Stomach smooth muscle (tissue), 2 donors: ENCODE data around the gene CPTP.

Experiments used
- H3K27ac ChIP-seq: one replicate; pipeline ENCODE4 v1.7.0; 2013; ENCODE audit warnings: mild to moderate bottlenecking, low read length, inconsistent platforms
- H3K27me3 ChIP-seq, 2 donors: one replicate each; pipeline ENCODE4 v1.7.0; 2013; ENCODE audit warnings: low read length in 2 of 2; ENCODE audit not compliant: insufficient read depth in 2 of 2, control insufficient read depth in 1 of 2
- H3K36me3 ChIP-seq, 2 donors: one replicate each; pipeline ENCODE4 v1.7.0; 2013; ENCODE audit warnings: low read length in 2 of 2; ENCODE audit not compliant: control insufficient read depth in 2 of 2, insufficient read depth in 2 of 2
- H3K4me1 ChIP-seq: one replicate; pipeline ENCODE4 v1.7.0; 2013; ENCODE audit warnings: low read length; ENCODE audit not compliant: control insufficient read depth, insufficient read depth
- H3K4me3 ChIP-seq, 2 donors: one replicate each; pipeline ENCODE4 v1.7.0; 2013; ENCODE audit warnings: low read length in 2 of 2
- H3K9ac ChIP-seq, 2 donors: one replicate each; pipeline ENCODE4 v1.7.0; 2013; ENCODE audit warnings: low read length in 2 of 2, mild to moderate bottlenecking in 1 of 2
- H3K9me3 ChIP-seq, 2 donors: one replicate each; pipeline ENCODE4 v1.7.0; 2013; ENCODE audit warnings: low read length in 2 of 2; ENCODE audit not compliant: control insufficient read depth in 2 of 2
- donor health status: healthy.
- donor health status: Pancreatic carcinoma.

The CPTP gene

GRCh38 chr1:1302006-1302430 is 22.6 kb upstream of the CPTP start:
- no peaks in the 10 kb centered on the region for H3K9me3 ChIP-seq
- H3K36me3 ChIP-seq: no peaks in the 10 kb centered on the region
- H3K4me3 ChIP-seq: no peak overlapping the region
- H3K27ac ChIP-seq: no peak overlapping the region
- no peaks in the 10 kb centered on the region for H3K27me3 ChIP-seq
- H3K4me1 ChIP-seq: peaks cover 41% of the 10 kb centered on the region
- no peak overlapping the region for H3K9ac ChIP-seq

GRCh38 chr1:1302951-1303509 is 21.6 kb upstream of the CPTP start:
- peaks cover 45% of the 10 kb centered on the region for H3K4me1 ChIP-seq
- no peaks in the 10 kb centered on the region for H3K9me3 ChIP-seq
- no peaks in the 10 kb centered on the region for H3K27me3 ChIP-seq
- no peak overlapping the region for H3K9ac ChIP-seq
- no peak overlapping the region for H3K4me3 ChIP-seq
- no peak overlapping the region for H3K27ac ChIP-seq
- H3K36me3 ChIP-seq: no peaks in the 10 kb centered on the region

- Histone ChIP-seq H3K4me3 (peak overlapping the region; percentile 74 to 83), H3K27ac (no peak overlapping the region), H3K9ac (no peak overlapping the region), H3K27me3 (no peaks in the 10 kb centered on the region), H3K9me3 (no peaks in the 10 kb centered on the region), H3K36me3 (no peaks in the 10 kb centered on the region), H3K4me1 (peaks cover 44% of the 10 kb centered on the region)
Measured at GRCh38 chr1:1303736-1304135, 20.9 kb upstream of the CPTP start.

- Histone ChIP-seq H3K4me1 (peaks cover 51% of the 10 kb centered on the region), H3K27me3 (no peaks in the 10 kb centered on the region), H3K9me3 (no peaks in the 10 kb centered on the region), H3K9ac (peak overlapping the region; percentile 71 to 76), H3K27ac (peak overlapping the region; percentile 71), H3K4me3 (peak overlapping the region; percentile 74 to 83), H3K36me3 (no peaks in the 10 kb centered on the region)
Measured at GRCh38 chr1:1304331-1305299, 20.0 kb upstream of the CPTP start.

GRCh38 chr1:1305300-1306069 is 19.1 kb upstream of the CPTP start:
- Histone ChIP-seq H3K9ac (peak overlapping the region; percentile 71 to 76), H3K4me1 (peaks cover 57% of the 10 kb centered on the region), H3K27ac (peak overlapping the region; percentile 71)

GRCh38 chr1:1306070-1306660 is 18.4 kb upstream of the CPTP start:
- H3K9me3 ChIP-seq: no peaks in the 10 kb centered on the region
- H3K27me3 ChIP-seq: no peaks in the 10 kb centered on the region
- H3K9ac ChIP-seq: peak overlapping the region; percentile 37 to 51
- peaks cover 57% of the 10 kb centered on the region for H3K4me1 ChIP-seq
- peak overlapping the region; percentile 71 for H3K27ac ChIP-seq
- peaks cover 0 to 3% of the 10 kb centered on the region in 2 donors for H3K36me3 ChIP-seq
- H3K4me3 ChIP-seq: peak overlapping the region; percentile 75 to 83

More at GRCh38 chr1:1305300-1306069, 19.1 kb upstream of the CPTP start:
- no peaks in the 10 kb centered on the region for H3K9me3 ChIP-seq
- H3K4me3 ChIP-seq: peak overlapping the region; percentile 75 to 83
- no peaks in the 10 kb centered on the region for H3K27me3 ChIP-seq
- H3K36me3 ChIP-seq: no peaks in the 10 kb centered on the region

GRCh38 chr1:1306661-1307260 is 17.8 kb upstream of the CPTP start:
- Histone ChIP-seq H3K4me1 (peaks cover 57% of the 10 kb centered on the region), H3K27me3 (no peaks in the 10 kb centered on the region), H3K27ac (no peak overlapping the region)

GRCh38 chr1:1307261-1307922 is 17.2 kb upstream of the CPTP start:
- H3K4me3 ChIP-seq: peak overlapping the region; percentile 75 to 83
- peak overlapping the region; percentile 33 to 51 for H3K9ac ChIP-seq
- H3K9me3 ChIP-seq: no peaks in the 10 kb centered on the region
- peak overlapping the region; percentile 37 for H3K27ac ChIP-seq
- H3K4me1 ChIP-seq: peaks cover 57% of the 10 kb centered on the region
- H3K36me3 ChIP-seq: peaks cover 6 to 10% of the 10 kb centered on the region in 2 donors
- H3K27me3 ChIP-seq: no peaks in the 10 kb centered on the region

More at GRCh38 chr1:1306661-1307260, 17.8 kb upstream of the CPTP start:
- Histone ChIP-seq H3K36me3 (peaks cover 5 to 9% of the 10 kb centered on the region in 2 donors), H3K9ac (peak overlapping the region; percentile 37 to 51), H3K4me3 (peak overlapping the region; percentile 75 to 83), H3K9me3 (no peaks in the 10 kb centered on the region)

GRCh38 chr1:1307923-1308755 is 16.5 kb upstream of the CPTP start, which contains the start of the genes ACAP3 and PUSL1:
Gene ACAP3, minus strand, starts transcription at chr1:1307930. Its CDS starts 115 bp downstream, at chr1:1307815.
Gene PUSL1, plus strand, starts transcription at chr1:1308597. Its CDS starts 47 bp downstream, at chr1:1308644.
- Histone ChIP-seq H3K27me3 (no peaks in the 10 kb centered on the region), H3K27ac (peak within 1 kb of the TSS; percentile 77), H3K9me3 (no peaks in the 10 kb centered on the region), H3K4me3 (peak within 1 kb of the TSS; percentile 75 to 83), H3K36me3 (peaks cover 10 to 13% of the 10 kb centered on the region in 2 donors), H3K4me1 (peaks cover 57% of the 10 kb centered on the region), H3K9ac (peak within 1 kb of the TSS; percentile 68 to 73)
